DOHH2 (cell line): Measurements from ENCODE around the gene PTPRZ1.

Experiments used
- EZH2phosphoT487 ChIP-seq: fragments of 200-600 bp; sonication (generic); IDR thresholded peaks from 2 replicates; pipeline ENCODE4 v1.6.1; 2017; ENCODE audit warnings: borderline replicate concordance, mild to moderate bottlenecking, antibody characterized with exemption, low read length, moderate library complexity, mixed read lengths
- TF ChIP-seq, protein P1 (sequence below): fragments of 200-600 bp; sonication (generic); IDR thresholded peaks from one replicate; pipeline ENCODE4 v1.5.1; 2014; ENCODE audit warnings: antibody characterized with exemption, mild to moderate bottlenecking, low read depth, low read length; ENCODE audit not compliant: poor library complexity, severe bottlenecking

DNA sequence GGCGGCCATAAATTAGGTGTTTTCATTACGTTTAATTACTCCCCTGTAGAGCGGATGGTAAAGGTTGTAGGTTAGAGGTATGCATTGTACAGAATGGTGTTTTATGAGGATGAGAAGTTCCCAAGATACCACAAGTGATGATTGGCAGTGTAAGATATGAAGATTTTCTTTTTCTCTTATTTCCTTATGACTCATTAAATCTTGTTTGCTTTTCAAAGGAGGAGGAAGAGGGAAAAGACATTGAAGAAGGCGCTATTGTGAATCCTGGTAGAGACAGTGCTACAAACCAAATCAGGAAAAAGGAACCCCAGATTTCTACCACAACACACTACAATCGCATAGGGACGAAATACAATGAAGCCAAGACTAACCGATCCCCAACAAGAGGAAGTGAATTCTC lies 137.2 kb downstream of the PTPRZ1 start:
- TF ChIP-seq, protein P1, sequence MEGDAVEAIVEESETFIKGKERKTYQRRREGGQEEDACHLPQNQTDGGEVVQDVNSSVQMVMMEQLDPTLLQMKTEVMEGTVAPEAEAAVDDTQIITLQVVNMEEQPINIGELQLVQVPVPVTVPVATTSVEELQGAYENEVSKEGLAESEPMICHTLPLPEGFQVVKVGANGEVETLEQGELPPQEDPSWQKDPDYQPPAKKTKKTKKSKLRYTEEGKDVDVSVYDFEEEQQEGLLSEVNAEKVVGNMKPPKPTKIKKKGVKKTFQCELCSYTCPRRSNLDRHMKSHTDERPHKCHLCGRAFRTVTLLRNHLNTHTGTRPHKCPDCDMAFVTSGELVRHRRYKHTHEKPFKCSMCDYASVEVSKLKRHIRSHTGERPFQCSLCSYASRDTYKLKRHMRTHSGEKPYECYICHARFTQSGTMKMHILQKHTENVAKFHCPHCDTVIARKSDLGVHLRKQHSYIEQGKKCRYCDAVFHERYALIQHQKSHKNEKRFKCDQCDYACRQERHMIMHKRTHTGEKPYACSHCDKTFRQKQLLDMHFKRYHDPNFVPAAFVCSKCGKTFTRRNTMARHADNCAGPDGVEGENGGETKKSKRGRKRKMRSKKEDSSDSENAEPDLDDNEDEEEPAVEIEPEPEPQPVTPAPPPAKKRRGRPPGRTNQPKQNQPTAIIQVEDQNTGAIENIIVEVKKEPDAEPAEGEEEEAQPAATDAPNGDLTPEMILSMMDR: no peak
- TF ChIP-seq EZH2phosphoT487: no peak
